Stomach (tissue), 9 donors: ENCODE data around the gene GPR152. TPM values are rescaled to one million over a fixed set of nuclear protein-coding genes. Genes with fewer than 3 reads are reported as not detected.

Source experiments
- DNase-seq, 2 donors: peaks; one replicate each; pipeline versions ENCODE4 v3.0.0 to v3.0.0-alpha.2; 2013 to 2019
- H3K27ac ChIP-seq, 5 donors: fragments of 200-600 bp in 4 of 5; sonication (generic) in 4 of 5; one replicate each; pipeline ENCODE4 v1.5.1; 2013 to 2019; ENCODE audit warnings: mild to moderate bottlenecking in 1 of 5, moderate library complexity in 1 of 5
- H3K27me3 ChIP-seq, 3 donors: fragments of 200-600 bp; sonication (generic); one replicate each; pipeline ENCODE4 v1.5.1; 2017 to 2019; ENCODE audit warnings: mixed run types in 1 of 3
- H3K36me3 ChIP-seq, 4 donors: fragments of 200-600 bp; sonication (generic); 1 replicate in 3 of 4; 2 replicates in 1 of 4; pipeline ENCODE4 v1.5.1; 2016 to 2019
- H3K4me1 ChIP-seq, 4 donors: fragments of 200-600 bp; sonication (generic); one replicate each; pipeline ENCODE4 v1.5.1; 2016 to 2019
- H3K4me3 ChIP-seq, 4 donors: fragments of 200-600 bp; sonication (generic) in 3 of 4; one replicate each; pipeline ENCODE4 v1.5.1; 2016 to 2019; ENCODE audit warnings: mild to moderate bottlenecking in 1 of 4
- H3K9me3 ChIP-seq, 4 donors: fragments of 200-600 bp; sonication (generic); one replicate each; pipeline ENCODE4 v1.5.1; 2016 to 2019
- CTCF ChIP-seq, 7 experiments: fragments of 450-650 bp in 4 of 7; fragments of 200-600 bp in 3 of 7; sonication (generic) in 3 of 7; IDR thresholded peaks; one replicate each; pipeline ENCODE4 v1.5.1; 2016 to 2019; ENCODE audit warnings: antibody characterized with exemption in 7 of 7, control low read depth in 2 of 7, mild to moderate bottlenecking in 1 of 7
- EP300 ChIP-seq: sonication (generic); formaldehyde crosslinking; IDR thresholded peaks from one replicate; pipeline ENCODE4 v1.6.1; 2017; ENCODE audit warnings: antibody characterized with exemption
- POLR2A ChIP-seq, 4 donors: fragments of 450-650 bp; IDR thresholded peaks; one replicate each; pipeline ENCODE4 v1.6.1; 2016; ENCODE audit warnings: antibody characterized with exemption in 4 of 4, control low read depth in 2 of 4, mild to moderate bottlenecking in 1 of 4, moderate library complexity in 1 of 4
- POLR2AphosphoS5 ChIP-seq, 3 donors: sonication (generic); formaldehyde crosslinking; IDR thresholded peaks; one replicate each; pipeline ENCODE4 v1.6.1; 2016; ENCODE audit warnings: antibody characterized with exemption in 3 of 3
- WGBS, 5 donors: extraction: QIAGEN DNeasy Blood & Tissue Kit in 3 of 5; methylation state at CpG; one replicate each; pipeline versions ENCODE4 v1.1.5 to v1.1.7; 2013 to 2018; 5-methylcytosine and 5-hydroxymethylcytosine counted together
- intact Hi-C: fragments of 100-400 bp; cut with DNase I; formaldehyde crosslinking; loops from one replicate; pipeline ENCODE4 v1.15.1; 2023; ENCODE audit warnings: low total_unique reads
- polyA plus RNA-seq, 3 donors: library from polyadenylated mRNA; stranded (reverse); fragments of 200-250 nt; gene quantifications; one replicate each; pipeline ENCODE4 v1.2.3, GENCODE V29; 2013
- total RNA-seq, 5 donors: library from RNA; depleted of rRNA; stranded (reverse); fragments of >200 nt; gene quantifications; one replicate each; pipeline versions ENCODE4 v1.1.0 to v1.2.3, GENCODE V29; 2014 to 2016
- donor health status: healthy with polysubstance abuse.
- donor health status: Bipolar disorder and iron deficiency.
- donor health status: healthy.

Gene GPR152
- total and polyA plus RNA-seq, 8 donors = not detected

DNA sequence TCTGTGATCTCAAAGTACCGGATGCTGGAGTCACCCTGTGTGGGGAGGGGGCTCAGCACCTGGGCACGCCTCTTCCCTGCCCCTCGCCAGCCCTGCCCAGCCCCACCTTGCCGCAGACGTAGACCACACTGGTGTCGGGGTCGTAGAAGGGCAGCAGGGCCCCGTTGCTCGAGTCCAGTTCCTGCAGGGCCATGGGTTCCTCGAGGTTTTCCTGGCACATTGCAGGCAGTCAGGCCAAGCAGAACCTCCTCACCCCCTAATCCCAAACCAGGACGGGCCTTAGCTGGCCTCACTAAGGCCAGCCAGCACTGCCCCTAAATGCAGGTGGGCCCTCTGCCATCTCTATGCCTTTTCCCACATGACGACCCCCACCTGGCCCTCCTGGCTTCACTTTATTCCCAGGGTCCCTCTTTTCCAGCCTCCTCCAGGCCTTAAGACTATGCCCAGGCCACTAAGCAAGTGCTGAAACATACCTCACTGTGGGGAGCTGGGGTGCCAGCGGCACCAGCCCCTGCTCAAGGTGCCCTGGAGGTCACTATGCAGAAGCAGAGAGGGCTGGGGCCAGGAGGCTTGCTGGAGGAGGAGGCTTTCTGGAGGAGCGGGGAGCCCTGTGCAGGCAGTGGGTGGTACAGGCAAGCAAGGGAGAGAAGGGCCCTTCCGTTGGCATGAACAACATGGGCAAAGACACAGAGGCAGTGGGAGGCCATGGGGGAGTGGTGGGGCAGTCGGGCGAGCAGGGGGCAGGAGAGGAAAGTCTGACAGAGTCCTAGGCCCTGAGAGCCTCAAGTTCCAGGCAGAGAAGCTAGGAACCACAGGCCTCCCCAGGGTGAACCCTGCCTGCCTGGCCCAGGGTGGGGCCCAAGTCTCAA lies 12.1 kb downstream of the GPR152 start:
- H3K27ac ChIP-seq = peak overlapping the region; percentile 3 to 96 (median 73)

DNA sequence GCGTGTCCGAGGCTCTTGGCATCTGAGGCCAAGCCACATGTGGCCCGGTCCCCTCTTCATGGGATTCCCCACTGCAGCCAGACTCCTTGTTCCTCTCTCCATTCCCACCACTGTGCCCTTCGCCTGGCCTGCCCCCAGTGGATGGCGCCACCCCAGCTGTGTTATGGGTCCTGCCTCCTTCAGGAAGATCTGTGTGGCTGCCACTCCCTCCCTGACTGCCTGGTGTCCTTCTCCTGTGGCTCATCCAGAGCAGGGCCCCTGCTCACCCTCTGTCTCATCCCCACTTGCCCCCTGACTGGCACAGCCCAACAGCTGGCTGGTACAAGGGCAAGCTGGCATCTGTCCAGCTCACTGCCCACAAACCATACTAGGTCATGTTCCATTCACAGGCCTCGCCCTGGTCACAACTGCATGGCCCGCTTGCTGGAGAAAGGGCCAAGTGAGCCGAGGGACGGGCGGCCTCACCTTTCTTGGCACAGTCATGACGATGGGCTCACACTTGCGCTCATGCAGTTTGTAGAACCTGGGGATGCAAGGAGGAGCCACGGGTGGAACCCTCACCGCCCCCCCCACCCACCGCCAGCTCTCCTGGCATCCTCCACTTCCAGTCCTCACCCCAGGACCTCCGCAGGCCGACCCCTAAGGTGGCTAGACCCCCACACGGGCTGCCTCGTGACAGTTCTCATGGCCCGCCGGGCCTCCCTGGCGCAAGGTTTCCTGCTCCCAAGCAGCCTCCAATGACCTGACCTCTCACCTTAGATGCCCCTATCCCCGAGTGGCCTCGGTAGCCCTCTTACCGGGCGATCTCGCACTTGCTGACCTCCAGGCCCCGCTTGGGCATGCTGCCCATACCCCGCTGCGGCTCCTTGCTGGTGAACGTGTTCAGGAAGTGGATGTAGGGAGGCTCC lies 13.0 kb downstream of the GPR152 start:
- TF ChIP-seq POLR2AphosphoS5 (IDR thresholded peaks at IDR 0.05) (peak in 1 of 3 donors; percentile 9), POLR2A (IDR thresholded peaks at IDR 0.05) (no peak), CTCF (IDR thresholded peaks at IDR 0.05) (no peak)
- DNase-seq = peak; percentile 32 to 65
- H3K27ac ChIP-seq = peak overlapping the region; percentile 8 to 96 (median 73)
- no peaks in the 10 kb centered on the region for H3K27me3 ChIP-seq
- intact Hi-C loops = loop anchor here (10.0 kb wide), 1 partner anchor 65 kb away; the partner anchor contains the start of genes CDK2AP2 and PITPNM1
- H3K4me1 ChIP-seq = peaks cover 37 to 81% (median 71%) of the 10 kb centered on the region in 4 donors
- peaks cover 15 to 77% (median 73%) of the 10 kb centered on the region in 4 donors for H3K36me3 ChIP-seq
- H3K4me3 ChIP-seq = peak overlapping the region in 1 of 4 donors; percentile 45
- 47 to 63% (median 53%) methylated on average over 22 to 31 of the region's 31 CpGs for WGBS, 5 donors
- H3K9me3 ChIP-seq = no peaks in the 10 kb centered on the region

More for the DNA sequence above, 12.1 kb downstream of the GPR152 start:
- Histone ChIP-seq H3K4me3 (peak overlapping the region in 1 of 4 donors; percentile 45), H3K4me1 (peaks cover 39 to 83% (median 71%) of the 10 kb centered on the region in 4 donors), H3K36me3 (peaks cover 7 to 68% (median 65%) of the 10 kb centered on the region in 4 donors), H3K9me3 (no peaks in the 10 kb centered on the region), H3K27me3 (no peaks in the 10 kb centered on the region)
- DNase-seq = no peak
- WGBS, 5 donors = 55 to 72% (median 60%) methylated on average over 10 to 17 of the region's 17 CpGs
- TF ChIP-seq POLR2AphosphoS5 (IDR thresholded peaks at IDR 0.05) (no peak), EP300 (no peak), POLR2A (IDR thresholded peaks at IDR 0.05) (no peak), CTCF (IDR thresholded peaks at IDR 0.05) (no peak)
- intact Hi-C loops = no loop called here

- H3K27me3 ChIP-seq = no peaks in the 10 kb centered on the region
- peaks cover 30 to 77% (median 66%) of the 10 kb centered on the region in 4 donors for H3K4me1 ChIP-seq
- WGBS, 5 donors = 72 to 91% (median 76%) methylated on average over 15 to 41 of the region's 41 CpGs
- peak overlapping the region in 4 of 5 donors; percentile 45 to 96 (median 78) for H3K27ac ChIP-seq
- H3K9me3 ChIP-seq = no peaks in the 10 kb centered on the region
- TF ChIP-seq POLR2AphosphoS5 (IDR thresholded peaks at IDR 0.05) (no peak), POLR2A (IDR thresholded peaks at IDR 0.05) (no peak), EP300 (no peak), CTCF (IDR thresholded peaks at IDR 0.05) (no peak)
- peak; percentile 40 to 54 for DNase-seq
- H3K4me3 ChIP-seq = peak overlapping the region; percentile 23 to 45 (median 34)
- peaks cover 26 to 89% (median 86%) of the 10 kb centered on the region in 4 donors for H3K36me3 ChIP-seq
- intact Hi-C loops = loop anchor here (10.0 kb wide), 1 partner anchor 66 kb away; the partner anchor contains the start of genes CDK2AP2 and PITPNM1
Observed at GRCh38 chr11:67438158-67438902, 14.2 kb downstream of the GPR152 start.
